Mononuclear cell (primary cell): ENCODE data around the gene RRBP1. TPM values are rescaled to one million over a fixed set of nuclear protein-coding genes. Genes with fewer than 3 reads are reported as not detected.

Source experiments
- H3K27me3 ChIP-seq: 2 replicates; pipeline ENCODE4 v1.6.0; 2011; ENCODE audit warnings: low read length, control low read depth; ENCODE audit not compliant: insufficient read depth
- H3K4me1 ChIP-seq: 2 replicates; pipeline ENCODE4 v1.5.1; 2011; ENCODE audit warnings: mild to moderate bottlenecking, low read length, control low read depth; ENCODE audit not compliant: insufficient read depth
- H3K4me3 ChIP-seq: 2 replicates; pipeline ENCODE4 v1.5.1; 2011; ENCODE audit warnings: mild to moderate bottlenecking, low read length, moderate library complexity
- H3K9me3 ChIP-seq: 2 replicates; pipeline ENCODE4 v1.5.1; 2011; ENCODE audit warnings: low read depth, mild to moderate bottlenecking, control low read depth, low read length
- total RNA-seq: library from RNA; depleted of rRNA; stranded (reverse); fragments of >200 nt; gene quantifications from one replicate; pipeline ENCODE4 v1.2.3, GENCODE V29; 2012

Gene RRBP1
- total RNA-seq, 1 donor, result 16.4 TPM

GRCh38 chr20:17679941-17680835 lies 1.9 kb downstream of the RRBP1 start:
- H3K4me1 ChIP-seq, result peaks cover 27% of the 10 kb centered on the region
- peak overlapping the region; percentile 69 for H3K4me3 ChIP-seq
- H3K27me3 ChIP-seq, result no peaks in the 10 kb centered on the region
- no peaks in the 10 kb centered on the region for H3K9me3 ChIP-seq

- H3K9me3 ChIP-seq, result no peaks in the 10 kb centered on the region
- no peak overlapping the region for H3K4me3 ChIP-seq
- H3K4me1 ChIP-seq, result peaks cover 27% of the 10 kb centered on the region
- H3K27me3 ChIP-seq, result no peaks in the 10 kb centered on the region
Observed at GRCh38 chr20:17678886-17679285, 3.2 kb downstream of the RRBP1 start.

- Histone ChIP-seq H3K4me1 (peaks cover 27% of the 10 kb centered on the region), H3K27me3 (no peaks in the 10 kb centered on the region), H3K4me3 (no peak overlapping the region), H3K9me3 (no peaks in the 10 kb centered on the region)
Observed at GRCh38 chr20:17678295-17678694, 3.7 kb downstream of the RRBP1 start.

- no peaks in the 10 kb centered on the region for H3K9me3 ChIP-seq
- H3K4me1 ChIP-seq, result peaks cover 33% of the 10 kb centered on the region
- H3K27me3 ChIP-seq, result no peaks in the 10 kb centered on the region
- H3K4me3 ChIP-seq, result no peak overlapping the region
Observed at GRCh38 chr20:17676942-17677341, 5.1 kb downstream of the RRBP1 start.

GRCh38 chr20:17676378-17676759 lies 5.7 kb downstream of the RRBP1 start:
- no peaks in the 10 kb centered on the region for H3K9me3 ChIP-seq
- H3K27me3 ChIP-seq, result no peaks in the 10 kb centered on the region
- no peak overlapping the region for H3K4me3 ChIP-seq
- H3K4me1 ChIP-seq, result peaks cover 39% of the 10 kb centered on the region

GRCh38 chr20:17675519-17676377 lies 6.3 kb downstream of the RRBP1 start:
- H3K27me3 ChIP-seq, result no peaks in the 10 kb centered on the region
- peaks cover 42% of the 10 kb centered on the region for H3K4me1 ChIP-seq
- H3K4me3 ChIP-seq, result no peak overlapping the region
- H3K9me3 ChIP-seq, result no peaks in the 10 kb centered on the region

GRCh38 chr20:17674722-17675518 lies 7.1 kb downstream of the RRBP1 start:
- peaks cover 38% of the 10 kb centered on the region for H3K4me1 ChIP-seq
- H3K9me3 ChIP-seq, result no peaks in the 10 kb centered on the region
- no peaks in the 10 kb centered on the region for H3K27me3 ChIP-seq
- no peak overlapping the region for H3K4me3 ChIP-seq

GRCh38 chr20:17673084-17673483 lies 9.0 kb downstream of the RRBP1 start:
- Histone ChIP-seq H3K27me3 (no peaks in the 10 kb centered on the region), H3K9me3 (no peaks in the 10 kb centered on the region), H3K4me1 (peaks cover 26% of the 10 kb centered on the region)

GRCh38 chr20:17671565-17671964 lies 10.5 kb downstream of the RRBP1 start:
- H3K27me3 ChIP-seq, result no peaks in the 10 kb centered on the region
- H3K9me3 ChIP-seq, result no peaks in the 10 kb centered on the region
- no peak overlapping the region for H3K4me3 ChIP-seq
- H3K4me1 ChIP-seq, result peaks cover 26% of the 10 kb centered on the region

More at GRCh38 chr20:17673084-17673483, 9.0 kb downstream of the RRBP1 start:
- H3K4me3 ChIP-seq, result no peak overlapping the region

GRCh38 chr20:17671011-17671410 lies 11.0 kb downstream of the RRBP1 start:
- Histone ChIP-seq H3K9me3 (no peaks in the 10 kb centered on the region), H3K4me3 (no peak overlapping the region), H3K27me3 (no peaks in the 10 kb centered on the region), H3K4me1 (peaks cover 29% of the 10 kb centered on the region)

GRCh38 chr20:17669306-17669931 lies 12.6 kb downstream of the RRBP1 start:
- no peak overlapping the region for H3K4me3 ChIP-seq
- H3K4me1 ChIP-seq, result peaks cover 42% of the 10 kb centered on the region
- H3K9me3 ChIP-seq, result no peaks in the 10 kb centered on the region
- no peaks in the 10 kb centered on the region for H3K27me3 ChIP-seq

GRCh38 chr20:17668432-17668831 lies 13.6 kb downstream of the RRBP1 start:
- Histone ChIP-seq H3K4me1 (peaks cover 47% of the 10 kb centered on the region), H3K27me3 (no peaks in the 10 kb centered on the region), H3K4me3 (no peak overlapping the region), H3K9me3 (no peaks in the 10 kb centered on the region)

GRCh38 chr20:17667445-17667844 lies 14.6 kb downstream of the RRBP1 start:
- H3K4me1 ChIP-seq, result peaks cover 45% of the 10 kb centered on the region
- no peaks in the 10 kb centered on the region for H3K27me3 ChIP-seq
- H3K9me3 ChIP-seq, result no peaks in the 10 kb centered on the region

GRCh38 chr20:17666481-17666880 lies 15.6 kb downstream of the RRBP1 start:
- H3K4me1 ChIP-seq, result peaks cover 38% of the 10 kb centered on the region
- no peaks in the 10 kb centered on the region for H3K27me3 ChIP-seq
- H3K4me3 ChIP-seq, result no peak overlapping the region
- no peaks in the 10 kb centered on the region for H3K9me3 ChIP-seq

More at GRCh38 chr20:17667445-17667844, 14.6 kb downstream of the RRBP1 start:
- no peak overlapping the region for H3K4me3 ChIP-seq
